BE2C (cell line): ENCODE measurements around the gene SCN2A.

Experiments used
- DNase-seq: peaks from one replicate; pipeline ENCODE4 v3.0.0-alpha.2; 2020
- H3K27me3 ChIP-seq: fragments of 250-450 bp; sonication (Bioruptor Pico); 2 replicates; pipeline ENCODE4 v1.5.1; 2020; ENCODE audit warnings: mild to moderate bottlenecking
- H3K36me3 ChIP-seq: fragments of 250-450 bp; sonication (Bioruptor Pico); 2 replicates; pipeline ENCODE4 v1.5.1; 2020; ENCODE audit warnings: mild to moderate bottlenecking
- H3K4me1 ChIP-seq: fragments of 250-450 bp; sonication (Bioruptor Pico); 2 replicates; pipeline ENCODE4 v1.5.1; 2020
- H3K4me3 ChIP-seq: 2 replicates; pipeline ENCODE4 v1.5.1; 2011; ENCODE audit warnings: low read depth, low read length
- H3K9me3 ChIP-seq: fragments of 250-450 bp; sonication (Bioruptor Pico); 2 replicates; pipeline ENCODE4 v1.5.1; 2020
- CTCF ChIP-seq: IDR thresholded peaks from 2 replicates; pipeline ENCODE4 v1.5.1; 2012; ENCODE audit warnings: mild to moderate bottlenecking, low read depth, low read length

SCN2A gene

DNA sequence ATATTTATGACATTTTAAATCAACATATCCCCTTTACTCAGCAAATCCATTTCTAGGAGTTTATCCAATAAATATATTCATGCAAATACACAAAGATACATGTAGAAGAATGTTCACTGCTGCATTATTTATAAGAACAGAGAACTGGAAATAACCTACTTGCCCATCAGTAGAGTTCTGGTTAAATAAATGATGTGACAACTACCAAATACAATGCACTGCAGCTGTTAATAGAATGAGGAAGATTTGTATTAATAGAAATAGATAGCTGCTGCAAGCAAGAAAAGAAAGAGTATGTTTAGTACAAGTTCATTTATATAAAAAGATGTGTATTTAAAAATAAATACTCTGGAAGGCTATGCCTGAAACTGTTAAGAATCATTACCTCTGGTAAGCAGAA, 181.0 kb downstream of the SCN2A start:
- no peaks in the 10 kb centered on the region for H3K36me3 ChIP-seq
- H3K27me3 ChIP-seq: no peaks in the 10 kb centered on the region
- no peak for DNase-seq
- H3K9me3 ChIP-seq: no peaks in the 10 kb centered on the region
- TF ChIP-seq CTCF: no peak
- no peaks in the 10 kb centered on the region for H3K4me1 ChIP-seq
- H3K4me3 ChIP-seq: no peak overlapping the region

DNA sequence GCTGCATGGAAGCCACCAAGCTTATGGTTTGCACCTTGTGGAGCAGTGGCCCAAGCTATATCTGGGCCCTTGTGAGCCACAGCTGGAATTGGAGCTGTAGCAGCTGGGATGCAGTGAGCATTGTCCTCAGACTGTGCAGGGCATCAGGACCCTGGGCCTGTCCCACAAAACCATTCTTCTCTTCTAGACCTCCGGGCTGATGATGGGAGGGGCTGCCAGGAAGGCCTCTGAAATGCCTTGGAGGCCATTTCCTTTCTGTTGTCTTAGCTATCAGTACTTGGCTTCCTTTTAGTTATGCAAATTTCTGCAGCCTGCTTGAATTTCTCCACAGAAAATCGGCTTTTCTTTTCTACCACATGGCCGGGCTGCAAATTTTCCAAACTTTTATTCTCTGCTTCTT, 183.9 kb downstream of the SCN2A start:
- no peak for DNase-seq
- no peaks in the 10 kb centered on the region for H3K9me3 ChIP-seq
- no peaks in the 10 kb centered on the region for H3K27me3 ChIP-seq
- no peaks in the 10 kb centered on the region for H3K4me1 ChIP-seq
- H3K4me3 ChIP-seq: no peak overlapping the region
- H3K36me3 ChIP-seq: no peaks in the 10 kb centered on the region
- TF ChIP-seq CTCF: no peak

DNA sequence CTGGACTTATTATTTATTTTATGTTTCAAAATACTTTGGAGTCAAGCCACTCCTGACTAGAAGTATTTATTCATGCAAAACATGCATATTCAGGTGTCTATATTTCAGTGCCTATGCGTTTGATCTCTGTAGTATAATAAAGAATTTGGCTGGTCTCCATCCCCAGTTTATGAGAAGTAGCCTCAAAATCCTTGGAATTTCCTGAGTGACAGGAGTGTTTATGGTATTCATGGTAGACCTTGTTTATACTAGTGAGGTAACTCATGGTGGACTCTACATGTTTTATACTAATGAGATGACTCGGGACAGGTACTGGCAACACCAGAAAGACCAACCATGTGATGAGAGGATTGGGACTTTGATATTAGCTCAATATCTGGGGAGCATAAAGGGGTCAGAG, 186.3 kb downstream of the SCN2A start:
- no peaks in the 10 kb centered on the region for H3K4me1 ChIP-seq
- TF ChIP-seq CTCF: no peak
- no peaks in the 10 kb centered on the region for H3K9me3 ChIP-seq
- no peaks in the 10 kb centered on the region for H3K27me3 ChIP-seq
- no peak for DNase-seq
- H3K4me3 ChIP-seq: no peak overlapping the region
- H3K36me3 ChIP-seq: no peaks in the 10 kb centered on the region

DNA sequence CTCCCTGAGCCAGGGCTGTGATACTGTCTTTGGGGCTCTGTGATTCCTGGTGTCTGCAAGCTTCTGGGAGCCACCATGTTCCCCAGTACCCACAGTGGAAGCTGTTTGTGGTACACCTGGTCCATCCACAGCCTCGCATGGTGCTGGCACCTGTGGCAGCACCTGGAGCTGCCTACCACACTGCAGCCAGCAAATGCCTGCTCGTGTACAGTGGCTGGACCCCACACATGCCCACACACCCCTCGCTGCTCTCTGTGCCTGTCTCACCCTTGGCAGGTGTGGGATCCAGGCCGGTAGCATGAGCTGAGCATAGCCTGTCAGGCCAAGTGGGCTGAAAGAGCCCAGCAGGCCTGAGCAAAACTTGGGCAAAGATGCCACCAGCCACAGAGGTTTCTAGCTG, 188.5 kb downstream of the SCN2A start:
- H3K27me3 ChIP-seq: no peaks in the 10 kb centered on the region
- no peaks in the 10 kb centered on the region for H3K4me1 ChIP-seq
- no peaks in the 10 kb centered on the region for H3K36me3 ChIP-seq
- H3K9me3 ChIP-seq: no peaks in the 10 kb centered on the region
- TF ChIP-seq CTCF: no peak
- H3K4me3 ChIP-seq: no peak overlapping the region
- no peak for DNase-seq

DNA sequence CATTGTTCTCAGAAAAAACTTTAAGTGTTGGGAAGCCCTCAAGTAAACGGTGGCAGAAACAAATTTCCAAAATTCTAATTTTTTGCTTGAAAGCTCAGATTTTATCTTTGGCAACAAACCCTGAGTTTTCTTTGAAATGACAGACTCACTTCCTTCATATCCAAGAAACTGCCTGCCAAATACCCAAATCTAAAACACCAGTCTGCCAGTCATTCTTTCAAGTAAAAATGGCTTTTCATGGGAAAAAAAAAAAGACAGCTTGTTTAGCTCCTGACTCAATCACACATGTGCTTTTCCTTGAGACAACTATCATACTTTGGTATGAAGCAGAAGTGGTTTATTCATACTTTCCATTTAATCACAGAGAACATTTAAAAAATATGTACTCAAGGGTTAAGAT, 189.7 kb downstream of the SCN2A start:
- Histone ChIP-seq H3K9me3 (no peaks in the 10 kb centered on the region), H3K4me1 (no peaks in the 10 kb centered on the region), H3K4me3 (no peak overlapping the region), H3K36me3 (no peaks in the 10 kb centered on the region), H3K27me3 (no peaks in the 10 kb centered on the region)
- DNase-seq: no peak
- no peak for TF ChIP-seq CTCF

DNA sequence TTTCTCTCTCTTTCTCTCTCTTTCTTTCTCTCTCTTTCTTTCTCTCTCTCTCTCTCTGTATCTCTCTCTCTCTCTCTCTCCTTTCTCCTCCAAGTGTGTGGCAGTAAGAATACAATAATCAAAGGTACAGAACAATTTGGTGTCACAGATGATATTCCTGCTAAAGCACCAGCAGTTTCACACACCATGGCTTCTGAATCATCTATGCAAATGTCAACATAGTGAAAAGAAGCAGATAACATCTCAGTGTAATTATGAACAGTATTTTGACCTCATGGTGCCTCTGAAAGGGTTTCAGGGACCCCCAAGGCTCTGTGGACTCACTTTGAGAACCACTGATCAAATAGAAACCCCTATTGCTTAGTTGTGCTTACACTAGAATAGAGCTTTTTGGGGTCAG, 191.8 kb downstream of the SCN2A start:
- Histone ChIP-seq H3K4me1 (no peaks in the 10 kb centered on the region), H3K4me3 (no peak overlapping the region), H3K27me3 (no peaks in the 10 kb centered on the region), H3K36me3 (no peaks in the 10 kb centered on the region), H3K9me3 (no peaks in the 10 kb centered on the region)
- TF ChIP-seq CTCF: no peak
- no peak for DNase-seq
